Stimulated activated CD4-positive, alpha-beta T cell treated with anti-CD3 and anti-CD28 coated beads, Interleukin-12 subunit alpha, Interleukin-12 subunit beta, amount 100 ng/mL, for 4 hours (primary cell): ENCODE results near the gene RMND5B.
A peak's percentile ranks its signal among the peaks of the same experiment; 100 is the strongest.
"Not testable (repeated sequence)": the region's sequence is repeated elsewhere in the genome, so short reads cannot be mapped to it uniquely, and the experiment has no call there.

Source experiments
- DNase-seq: peaks from one replicate; pipeline ENCODE4 v3.0.0-alpha.2; 2020

The RMND5B gene

GRCh38 chr5:178130576-178131445 lies at the start of gene RMND5B:
Gene RMND5B, plus strand, starts transcription at chr5:178131014. Its CDS starts 7,106 bp downstream, at chr5:178138120.
- DNase-seq: peak; percentile 84

GRCh38 chr5:178081571-178082243 lies 49.1 kb upstream of the RMND5B start:
- no peak for DNase-seq

- DNase-seq: no peak
These were observed 46.9 kb upstream of the RMND5B start for GRCh38 chr5:178083922-178084321.

DNA sequence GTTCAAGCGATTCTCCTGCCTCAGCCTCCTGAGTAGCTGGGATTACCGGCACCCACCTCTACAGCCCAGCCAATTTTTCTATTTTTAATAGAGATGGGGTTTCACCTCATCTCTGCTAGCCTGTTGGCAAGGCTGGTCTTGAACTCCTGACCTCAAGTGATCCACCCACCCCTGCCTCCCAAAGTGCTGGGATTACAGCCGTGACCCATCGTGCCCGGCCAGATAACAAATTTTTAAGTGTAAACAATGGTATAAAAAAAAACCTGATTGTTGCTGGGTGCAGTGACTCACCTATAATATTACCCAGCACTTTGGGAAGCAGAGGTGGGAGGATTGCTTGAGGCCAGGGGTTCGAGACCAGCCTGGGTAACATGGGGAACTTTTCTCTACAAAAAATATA lies 45.5 kb upstream of the RMND5B start:
- DNase-seq: no peak

DNA sequence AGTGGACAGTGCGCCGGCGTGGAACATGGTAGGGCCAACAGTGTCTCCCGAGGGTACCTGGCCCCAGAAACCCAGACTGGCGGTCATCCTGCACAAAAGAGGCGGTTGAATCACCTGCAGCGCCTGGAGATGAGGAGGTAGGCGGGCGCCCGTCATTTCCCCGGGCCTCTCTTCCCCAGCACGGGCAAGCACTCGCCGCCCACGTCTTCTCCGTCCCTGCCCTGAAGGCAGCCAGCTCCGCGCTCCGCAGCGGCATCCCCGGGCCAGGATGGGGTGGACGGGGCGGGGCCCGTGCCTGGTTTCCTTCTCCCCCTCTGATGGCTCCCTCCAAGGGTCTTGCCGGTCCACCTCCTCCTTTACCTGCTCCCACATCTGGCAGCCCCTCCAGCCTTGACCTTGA lies 44.5 kb upstream of the RMND5B start:
- no peak for DNase-seq

- DNase-seq: not testable (repeated sequence)
These were observed 43.6 kb upstream of the RMND5B start for GRCh38 chr5:178087199-178087598.

DNA sequence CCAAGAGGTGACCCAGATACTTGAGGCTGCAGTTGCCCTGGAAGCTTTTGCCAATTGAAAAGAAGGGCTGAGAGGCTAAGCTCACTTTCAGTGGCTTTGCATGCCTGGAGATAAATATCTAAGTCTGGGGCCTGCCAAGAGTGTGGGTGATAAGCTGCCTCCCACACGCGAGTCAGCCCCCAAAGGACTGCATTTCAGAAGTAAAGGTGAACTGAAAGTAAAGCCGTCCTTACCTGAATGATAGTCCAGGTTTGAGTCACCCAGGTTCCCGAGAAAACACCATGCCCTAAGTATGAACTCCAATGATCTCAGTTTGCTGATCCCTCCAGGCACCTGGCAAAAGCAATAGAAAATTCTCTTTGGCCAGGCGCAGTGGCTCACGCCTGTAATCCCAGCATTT lies 40.0 kb upstream of the RMND5B start:
- no peak for DNase-seq

DNA sequence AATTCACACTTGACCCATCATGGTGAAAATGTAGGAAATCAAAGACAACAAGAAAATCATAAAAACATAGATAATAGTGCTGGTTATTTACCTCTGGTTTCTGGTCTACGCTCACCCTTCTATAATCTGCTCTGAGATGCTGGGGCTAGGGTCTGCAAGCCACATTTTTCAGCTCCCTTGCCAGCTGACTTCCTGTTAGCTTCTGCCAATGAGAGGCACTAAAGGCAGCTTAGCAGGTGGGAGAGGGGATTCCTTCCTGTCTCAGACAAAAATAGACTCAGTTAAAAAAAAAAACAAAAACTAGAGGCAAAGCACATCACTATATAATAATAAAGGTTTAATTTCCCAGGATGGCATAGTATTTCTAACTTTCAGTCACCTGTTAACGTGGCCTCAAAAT lies 37.7 kb upstream of the RMND5B start:
- DNase-seq: no peak

DNA sequence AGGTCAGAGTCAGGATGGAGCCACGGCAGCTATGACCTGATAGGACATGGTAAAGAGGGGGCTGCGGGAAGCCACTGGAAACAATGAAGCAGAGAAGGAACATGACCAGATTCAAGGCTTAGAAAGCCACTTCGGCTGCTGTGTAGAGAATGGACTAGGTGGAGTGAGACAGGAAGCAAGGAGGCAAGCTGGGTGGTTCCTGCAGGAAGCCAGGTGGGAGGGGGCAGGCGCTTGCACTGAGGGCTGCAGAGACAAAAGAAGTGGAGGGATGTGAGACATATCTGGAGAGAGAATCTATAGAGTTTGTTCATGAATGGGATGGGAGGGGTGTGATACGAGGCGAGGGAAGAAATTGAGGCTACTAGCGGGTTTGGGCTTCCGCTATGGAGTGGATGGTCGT lies 36.5 kb upstream of the RMND5B start:
- no peak for DNase-seq

DNA sequence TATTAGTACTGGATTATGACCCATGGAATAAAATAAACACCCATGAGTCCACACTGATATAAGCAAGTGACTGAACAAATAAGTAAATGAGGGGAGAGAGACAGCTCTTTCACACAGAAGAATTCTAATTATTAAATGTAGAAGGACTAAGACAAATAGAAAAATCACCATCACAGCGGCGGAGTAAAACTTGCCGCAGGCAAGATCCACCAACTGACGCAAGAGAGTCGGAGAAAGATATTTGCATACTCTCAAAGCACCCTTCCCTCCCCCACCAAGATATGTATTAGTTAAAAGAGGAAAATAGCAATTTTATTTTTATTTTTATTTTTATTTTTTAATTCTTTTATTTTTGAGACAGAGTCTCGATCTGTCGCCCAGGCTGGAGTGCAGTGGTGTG lies 32.1 kb upstream of the RMND5B start:
- DNase-seq: no peak

GRCh38 chr5:178103612-178104011 lies 27.2 kb upstream of the RMND5B start:
- DNase-seq: no peak

GRCh38 chr5:178104492-178104891 lies 26.3 kb upstream of the RMND5B start:
- DNase-seq: no peak

DNA sequence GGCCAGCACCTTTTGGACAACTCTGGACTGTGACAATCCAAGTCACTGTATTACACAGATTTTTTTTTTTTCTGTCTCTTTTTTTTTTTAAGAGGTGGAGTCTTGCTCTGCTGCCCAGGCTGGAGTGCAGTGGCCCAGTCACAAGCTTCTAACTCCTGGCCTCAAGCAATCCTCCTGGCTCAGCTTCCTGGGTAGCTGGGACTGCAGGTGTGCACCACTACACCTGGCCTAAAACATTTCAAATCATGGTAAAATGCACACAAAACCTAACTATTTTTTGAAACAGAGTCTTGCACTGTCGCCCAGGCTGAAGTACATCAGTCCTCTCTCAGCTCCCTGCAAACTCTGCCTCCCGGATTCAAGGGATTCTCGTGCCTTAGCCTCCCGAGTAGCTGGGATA lies 24.7 kb upstream of the RMND5B start:
- DNase-seq: no peak

DNA sequence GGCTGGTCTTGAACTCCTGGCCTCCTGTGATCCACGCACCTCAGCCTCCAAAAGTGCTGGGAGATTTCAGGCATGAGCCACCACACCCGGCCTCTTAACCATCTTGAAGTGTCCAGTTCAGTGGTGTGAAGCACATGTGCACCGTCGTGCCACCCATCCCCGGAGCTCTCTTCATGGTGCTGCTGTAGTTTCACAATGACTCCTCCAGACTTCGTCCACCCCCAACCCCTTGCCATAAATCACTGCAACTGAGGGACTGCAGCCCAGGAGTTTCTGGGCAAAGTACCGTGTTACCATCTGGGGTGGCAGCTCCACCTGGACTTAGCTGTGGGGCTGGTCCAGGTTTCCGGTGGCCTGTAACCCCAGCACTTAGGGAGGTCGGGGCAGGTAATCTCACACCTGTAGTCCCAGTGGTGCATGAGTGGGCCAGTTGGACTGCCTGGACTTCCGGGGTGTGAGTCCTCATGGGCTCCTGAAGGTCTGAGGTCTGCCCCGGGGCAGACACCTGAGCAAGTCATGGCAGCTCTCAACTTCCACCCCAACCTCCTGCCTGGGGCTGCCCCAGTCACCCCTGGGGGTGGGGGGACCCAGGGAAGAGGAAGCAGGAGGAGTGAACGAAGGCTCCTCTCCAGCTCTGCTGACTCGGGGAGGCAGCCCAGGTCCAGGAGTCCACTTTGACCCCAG lies 24.1 kb upstream of the RMND5B start:
- DNase-seq: no peak

- DNase-seq: no peak
These were observed 23.0 kb upstream of the RMND5B start for GRCh38 chr5:178107756-178108310.

- DNase-seq: no peak
These were observed 22.4 kb upstream of the RMND5B start for GRCh38 chr5:178108446-178108845.

GRCh38 chr5:178108966-178109365 lies 21.8 kb upstream of the RMND5B start:
- no peak for DNase-seq

- no peak for DNase-seq
These were observed 20.3 kb upstream of the RMND5B start for GRCh38 chr5:178110511-178110910.

DNA sequence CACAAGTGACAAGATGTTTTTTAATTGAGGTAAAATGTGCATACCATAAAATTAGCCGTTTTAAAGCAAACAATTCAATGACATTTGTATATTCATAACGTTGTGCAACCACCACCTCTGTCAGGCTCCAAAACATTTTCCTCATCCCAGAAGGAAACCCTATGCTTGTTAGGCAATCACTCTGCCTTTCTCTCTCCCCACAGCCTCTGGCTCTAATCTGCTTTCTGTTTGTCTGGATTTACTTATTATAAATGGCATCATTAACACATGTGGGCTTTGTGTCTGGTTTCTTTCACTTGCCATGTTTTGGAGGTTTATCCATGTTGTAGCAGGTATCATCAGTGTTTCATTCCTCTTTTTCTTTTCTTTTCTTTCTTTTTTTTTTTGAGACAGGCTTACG lies 18.9 kb upstream of the RMND5B start:
- DNase-seq: no peak

DNA sequence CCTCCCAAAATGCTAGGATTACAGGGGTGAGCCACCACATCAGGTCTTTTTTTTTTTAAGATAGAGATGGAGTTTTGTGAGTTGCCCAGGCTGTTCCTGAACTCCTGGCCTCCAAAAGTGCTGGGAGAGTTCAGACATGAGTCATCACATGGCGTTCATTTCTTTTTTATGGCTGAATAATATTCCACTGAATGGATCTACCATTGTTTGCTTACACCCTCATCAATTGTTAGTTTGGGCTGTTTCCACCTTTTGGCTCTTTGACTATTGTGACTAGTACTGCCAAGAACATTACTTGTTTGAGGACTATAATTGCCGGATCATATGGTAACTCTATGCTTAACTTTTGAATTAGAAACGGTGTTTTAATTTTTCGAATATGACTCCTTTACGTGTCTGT lies 18.3 kb upstream of the RMND5B start:
- DNase-seq: no peak

GRCh38 chr5:178113141-178113787 lies 17.6 kb upstream of the RMND5B start, which contains the start of gene N4BP3:
Gene N4BP3, plus strand, starts transcription at chr5:178113532. Its CDS starts 6,052 bp downstream, at chr5:178119584.
- DNase-seq: peak; percentile 83

- DNase-seq: peak; percentile 21
These were observed 16.9 kb upstream of the RMND5B start for GRCh38 chr5:178113841-178114324.
